Measurements from ENCODE around the gene SLC33A1. TPM values are rescaled to one million over a fixed set of nuclear protein-coding genes. Genes with fewer than 3 reads are reported as not detected.

SLC33A1 gene
- total RNA-seq, 2 experiments from 2014 or later: 20.9 to 26.4 TPM

DNA sequence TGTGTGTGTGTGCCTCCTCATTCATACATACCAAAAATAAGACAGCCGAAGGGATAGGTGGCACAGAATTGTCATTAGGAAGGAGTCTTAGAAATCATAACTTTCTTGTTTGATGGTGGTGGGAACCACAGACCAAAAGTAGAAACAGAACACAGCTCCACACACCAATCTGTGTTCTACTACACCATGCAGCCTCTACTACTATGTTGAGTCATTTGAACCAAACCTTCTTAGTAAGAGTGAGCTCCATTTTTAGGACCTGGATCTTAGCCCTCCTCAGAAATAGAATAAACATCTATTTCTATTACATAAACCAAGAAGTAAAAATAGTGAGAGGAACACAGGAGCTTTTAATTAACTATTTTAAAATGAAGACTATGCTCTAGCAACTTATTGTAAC lies 81.4 kb downstream of the SLC33A1 start:
- no peak for TF ChIP-seq EZH2phosphoT487 (IDR thresholded peaks at IDR 0.05; ENCODE audit: borderline replicate concordance, low read depth, low read length)
- TF ChIP-seq, protein P1, sequence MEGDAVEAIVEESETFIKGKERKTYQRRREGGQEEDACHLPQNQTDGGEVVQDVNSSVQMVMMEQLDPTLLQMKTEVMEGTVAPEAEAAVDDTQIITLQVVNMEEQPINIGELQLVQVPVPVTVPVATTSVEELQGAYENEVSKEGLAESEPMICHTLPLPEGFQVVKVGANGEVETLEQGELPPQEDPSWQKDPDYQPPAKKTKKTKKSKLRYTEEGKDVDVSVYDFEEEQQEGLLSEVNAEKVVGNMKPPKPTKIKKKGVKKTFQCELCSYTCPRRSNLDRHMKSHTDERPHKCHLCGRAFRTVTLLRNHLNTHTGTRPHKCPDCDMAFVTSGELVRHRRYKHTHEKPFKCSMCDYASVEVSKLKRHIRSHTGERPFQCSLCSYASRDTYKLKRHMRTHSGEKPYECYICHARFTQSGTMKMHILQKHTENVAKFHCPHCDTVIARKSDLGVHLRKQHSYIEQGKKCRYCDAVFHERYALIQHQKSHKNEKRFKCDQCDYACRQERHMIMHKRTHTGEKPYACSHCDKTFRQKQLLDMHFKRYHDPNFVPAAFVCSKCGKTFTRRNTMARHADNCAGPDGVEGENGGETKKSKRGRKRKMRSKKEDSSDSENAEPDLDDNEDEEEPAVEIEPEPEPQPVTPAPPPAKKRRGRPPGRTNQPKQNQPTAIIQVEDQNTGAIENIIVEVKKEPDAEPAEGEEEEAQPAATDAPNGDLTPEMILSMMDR (conservative IDR thresholded peaks at IDR 0.05; ENCODE audit: low read length): no peak
- no peak overlapping the region for H3K4me2 ChIP-seq (ENCODE audit: low read length)
- ChIA-PET CTCF (ENCODE audit: unreplicated experiment) (no interaction called here), POLR2A (interaction anchor here (0.6 to 1.1 kb wide), 3 partner anchors 188 to 267 kb away, joined by 3 to 4 read pairs (median 4); no protein-coding TSS in a partner anchor)
- H4K20me1 ChIP-seq (ENCODE audit: insufficient read depth, low read length): no peaks in the 10 kb centered on the region
- no peak overlapping the region for H3K4me3 ChIP-seq (ENCODE audit: low read depth, low read length, poor library complexity, severe bottlenecking)
- BruUV-seq (replicated peaks): no TSS peak
- no peaks in the 10 kb centered on the region for H3K79me2 ChIP-seq (ENCODE audit: insufficient read depth, low read depth, low read length)
- H3K4me1 ChIP-seq (ENCODE audit: insufficient read depth, low read length, poor library complexity, severe bottlenecking): no peaks in the 10 kb centered on the region
- H3K36me3 ChIP-seq (ENCODE audit: insufficient read depth, low read length): no peaks in the 10 kb centered on the region
- intact Hi-C loops (cut with micrococcal nuclease; ENCODE audit: unreplicated experiment): no loop called here
- H3K9me2 ChIP-seq (ENCODE audit: insufficient read depth, low read length): no peaks in the 10 kb centered on the region
- DNase-seq (ENCODE audit: low spot score): no peak
- no peaks in the 10 kb centered on the region for H3K9me3 ChIP-seq (ENCODE audit: low read length)
- H2AFZ ChIP-seq (ENCODE audit: low read length): no peak overlapping the region
- no peak overlapping the region for H3K27ac ChIP-seq (ENCODE audit: low read depth, low read length, poor library complexity, severe bottlenecking)

DNA sequence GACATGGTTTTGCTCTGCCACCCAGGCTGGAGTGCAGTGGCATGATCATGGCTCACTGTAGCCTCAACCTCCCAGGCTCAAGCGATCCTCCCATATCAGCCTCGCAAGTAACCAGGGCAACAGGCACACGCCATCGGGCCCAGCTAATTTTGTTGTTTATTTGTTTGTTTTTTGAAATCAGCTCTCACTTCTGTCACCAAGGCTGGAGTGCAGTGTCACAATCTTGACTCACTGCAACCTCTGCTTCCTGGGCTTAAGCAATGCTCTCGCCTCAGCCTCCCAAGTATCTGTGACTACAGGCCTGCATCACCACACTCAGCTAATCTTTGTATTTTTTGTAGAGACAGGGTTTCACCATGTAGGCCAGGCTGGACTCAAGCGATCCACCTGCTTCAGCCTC lies 83.1 kb downstream of the SLC33A1 start:
- Histone ChIP-seq H3K36me3 (ENCODE audit: insufficient read depth, low read length) (no peaks in the 10 kb centered on the region), H3K4me3 (ENCODE audit: low read depth, low read length, poor library complexity, severe bottlenecking) (no peak overlapping the region), H3K9me3 (ENCODE audit: low read length) (no peaks in the 10 kb centered on the region), H3K4me1 (ENCODE audit: insufficient read depth, low read length, poor library complexity, severe bottlenecking) (no peaks in the 10 kb centered on the region), H2AFZ (ENCODE audit: low read length) (no peak overlapping the region), H3K4me2 (ENCODE audit: low read length) (no peak overlapping the region), H3K27ac (ENCODE audit: low read depth, low read length, poor library complexity, severe bottlenecking) (no peak overlapping the region), H3K9me2 (ENCODE audit: insufficient read depth, low read length) (no peaks in the 10 kb centered on the region), H3K79me2 (ENCODE audit: insufficient read depth, low read depth, low read length) (no peaks in the 10 kb centered on the region), H4K20me1 (ENCODE audit: insufficient read depth, low read length) (no peaks in the 10 kb centered on the region)
- no peak for TF ChIP-seq EZH2phosphoT487 (IDR thresholded peaks at IDR 0.05; ENCODE audit: borderline replicate concordance, low read depth, low read length)
- TF ChIP-seq, protein P1 (conservative IDR thresholded peaks at IDR 0.05; ENCODE audit: low read length): no peak
- no TSS peak for BruUV-seq (replicated peaks)
- intact Hi-C loops (cut with micrococcal nuclease; ENCODE audit: unreplicated experiment): no loop called here
- DNase-seq (ENCODE audit: low spot score): no peak
- ChIA-PET CTCF (ENCODE audit: unreplicated experiment) (no interaction called here), POLR2A (no interaction called here)

Other genes starting within 250 kb of the SLC33A1 start
- 0.06 TPM in 1 of 2 replicates, not detected in the other for gene PLCH1, start 109.4 kb downstream of the SLC33A1 start, total RNA-seq (2014; rRNA removed; shearing (Covaris generic))
- gene PLCH1, start 109.4 kb downstream of the SLC33A1 start, total RNA-seq (2022): not detected in 2 replicates
- 0.38 and 0.49 TPM in 2 replicates for gene C3orf33, start 48.1 kb downstream of the SLC33A1 start, total RNA-seq (2014; rRNA removed; shearing (Covaris generic))
- gene C3orf33, start 48.1 kb downstream of the SLC33A1 start, total RNA-seq (2022): 0.40 and 0.74 TPM in 2 replicates
- 32.3 and 37.6 TPM in 2 replicates for gene GMPS, start 16.2 kb upstream of the SLC33A1 start, total RNA-seq (2014; rRNA removed; shearing (Covaris generic))
- gene GMPS, start 16.2 kb upstream of the SLC33A1 start, total RNA-seq (2022): 116 and 118 TPM in 2 replicates